Neural progenitor cell (in vitro differentiated cells): Measurements from ENCODE around the gene NDUFA8.

Source experiments
- CTCF ChIP-seq: fragments of 200-600 bp; sonication (generic); IDR thresholded peaks from 2 replicates; pipeline ENCODE4 v1.5.1; 2017; ENCODE audit warnings: antibody characterized with exemption, mild to moderate bottlenecking
- EZH2 ChIP-seq: fragments of 200-600 bp; sonication (generic); IDR thresholded peaks from 2 replicates; pipeline ENCODE4 v1.6.1; 2017; ENCODE audit warnings: antibody characterized with exemption, mild to moderate bottlenecking, moderate library complexity
- EZH2phosphoT487 ChIP-seq: fragments of 200-600 bp; sonication (generic); IDR thresholded peaks from 2 replicates; pipeline ENCODE4 v1.6.1; 2017; ENCODE audit warnings: antibody characterized with exemption

- no peak for TF ChIP-seq EZH2
- no peak for TF ChIP-seq CTCF
- no peak for TF ChIP-seq EZH2phosphoT487
Observed at GRCh38 chr9:122192261-122192875, 32.8 kb upstream of the NDUFA8 start.
